Skin epidermis (tissue), 12 donors: ENCODE measurements around the gene ORC6.
"Not testable (repeated sequence)": the region's sequence is repeated elsewhere in the genome, so short reads cannot be mapped to it uniquely, and the experiment has no call there.

Experiments
- H3K27ac ChIP-seq, 21 experiments: fragments of 200-600 bp; sonication (generic) in 11 of 21; one replicate each; pipeline ENCODE4 v1.5.0; 2020; ENCODE audit warnings: mild to moderate bottlenecking in 3 of 21, inconsistent platforms in 2 of 21, moderate library complexity in 2 of 21
- H3K4me3 ChIP-seq, 7 experiments: fragments of 200-600 bp; sonication (generic) in 2 of 7; one replicate each; pipeline ENCODE4 v1.5.0; 2020; ENCODE audit warnings: inconsistent platforms in 2 of 7, mild to moderate bottlenecking in 2 of 7, moderate library complexity in 1 of 7

The ORC6 gene

GRCh38 chr16:46689365-46690280, at the start of gene ORC6:
ORC6 (plus strand) TSS chr16:46689659; CDS start chr16:46689706, 47 bp downstream.
- Histone ChIP-seq H3K27ac (peak within 1 kb of the TSS; percentile 69 to 96 (median 90)), H3K4me3 (peak within 1 kb of the TSS; percentile 70 to 97 (median 87))

- Histone ChIP-seq H3K4me3 (no peak overlapping the region), H3K27ac (no peak overlapping the region)
Observed at GRCh38 chr16:46648656-46649055, 40.8 kb upstream of the ORC6 start.

- H3K27ac ChIP-seq, result no peak overlapping the region
- H3K4me3 ChIP-seq, result no peak overlapping the region
Observed at GRCh38 chr16:46649588-46650253, 39.7 kb upstream of the ORC6 start.

GRCh38 chr16:46650254-46650623, 39.2 kb upstream of the ORC6 start:
- no peak overlapping the region for H3K4me3 ChIP-seq
- H3K27ac ChIP-seq, result no peak overlapping the region

- Histone ChIP-seq H3K4me3 (no peak overlapping the region), H3K27ac (no peak overlapping the region)
Observed at GRCh38 chr16:46651305-46651704, 38.2 kb upstream of the ORC6 start.

- no peak overlapping the region for H3K4me3 ChIP-seq
- peak overlapping the region in 1 of 21 experiments; percentile 7 for H3K27ac ChIP-seq
Observed at GRCh38 chr16:46658925-46659324, 30.5 kb upstream of the ORC6 start.

- H3K4me3 ChIP-seq, result no peak overlapping the region
- H3K27ac ChIP-seq, result no peak overlapping the region
Observed at GRCh38 chr16:46662123-46662522, 27.3 kb upstream of the ORC6 start.

- Histone ChIP-seq H3K4me3 (no peak overlapping the region), H3K27ac (no peak overlapping the region)
Observed at GRCh38 chr16:46673320-46674013, 16.0 kb upstream of the ORC6 start.

GRCh38 chr16:46677943-46678342, 11.5 kb upstream of the ORC6 start:
- not testable (repeated sequence) for H3K4me3 ChIP-seq

GRCh38 chr16:46681867-46682266, 7.6 kb upstream of the ORC6 start:
- not testable (repeated sequence) for H3K4me3 ChIP-seq, H3K27ac ChIP-seq

More at GRCh38 chr16:46677943-46678342, 11.5 kb upstream of the ORC6 start:
- H3K27ac ChIP-seq, result not testable (repeated sequence)

- Histone ChIP-seq H3K4me3 (peak overlapping the region in 1 of 7 experiments; percentile 87), H3K27ac (peak overlapping the region in 1 of 21 experiments; percentile 88)
Observed at GRCh38 chr16:46686815-46687473, 2.5 kb upstream of the ORC6 start.

GRCh38 chr16:46687486-46687885, 2.0 kb upstream of the ORC6 start:
- Histone ChIP-seq H3K4me3 (peak overlapping the region in 5 of 7 experiments; percentile 70 to 97 (median 87)), H3K27ac (peak overlapping the region in 5 of 21 experiments; percentile 87 to 93 (median 88))

GRCh38 chr16:46688101-46688653, 1.3 kb upstream of the ORC6 start:
- Histone ChIP-seq H3K4me3 (peak overlapping the region; percentile 70 to 97 (median 87)), H3K27ac (peak overlapping the region; percentile 69 to 96 (median 90))

- Histone ChIP-seq H3K27ac (peak within 1 kb of the TSS; percentile 69 to 96 (median 90)), H3K4me3 (peak within 1 kb of the TSS; percentile 70 to 97 (median 87))
Observed at GRCh38 chr16:46688654-46689364, 650 bp upstream of the ORC6 start, which contains the start of gene VPS35. VPS35 (minus strand) TSS chr16:46689178; CDS start chr16:46689133, 45 bp downstream.

- Histone ChIP-seq H3K4me3 (peak overlapping the region; percentile 70 to 97 (median 87)), H3K27ac (peak overlapping the region in 11 of 21 experiments; percentile 4 to 96 (median 89))
Observed at GRCh38 chr16:46690281-46691178, 1.1 kb downstream of the ORC6 start.

GRCh38 chr16:46691726-46692125, 2.3 kb downstream of the ORC6 start:
- Histone ChIP-seq H3K4me3 (no peak overlapping the region), H3K27ac (no peak overlapping the region)

- Histone ChIP-seq H3K27ac (no peak overlapping the region), H3K4me3 (no peak overlapping the region)
Observed at GRCh38 chr16:46693598-46693997, 4.1 kb downstream of the ORC6 start.

GRCh38 chr16:46695937-46696336, 6.5 kb downstream of the ORC6 start:
- Histone ChIP-seq H3K27ac (no peak overlapping the region), H3K4me3 (no peak overlapping the region)
